Cerebellar nuclear complex (tissue), 1 donor: ENCODE data around the gene RPL7L1.
"Not testable (repeated sequence)": the region's sequence is repeated elsewhere in the genome, so short reads cannot be mapped to it uniquely, and the experiment has no call there.

Source experiments
- DNase-seq, 2 experiments: peaks; one replicate each; lab custom pipeline; 2025; lab: John Stamatoyannopoulos, UW

The RPL7L1 gene

GRCh38 chr6:42891199-42891722 is 11.8 kb downstream of the RPL7L1 start:
- DNase-seq: no peak

- not testable (repeated sequence) for DNase-seq
Measured at GRCh38 chr6:42894041-42894828, 14.8 kb downstream of the RPL7L1 start.

DNA sequence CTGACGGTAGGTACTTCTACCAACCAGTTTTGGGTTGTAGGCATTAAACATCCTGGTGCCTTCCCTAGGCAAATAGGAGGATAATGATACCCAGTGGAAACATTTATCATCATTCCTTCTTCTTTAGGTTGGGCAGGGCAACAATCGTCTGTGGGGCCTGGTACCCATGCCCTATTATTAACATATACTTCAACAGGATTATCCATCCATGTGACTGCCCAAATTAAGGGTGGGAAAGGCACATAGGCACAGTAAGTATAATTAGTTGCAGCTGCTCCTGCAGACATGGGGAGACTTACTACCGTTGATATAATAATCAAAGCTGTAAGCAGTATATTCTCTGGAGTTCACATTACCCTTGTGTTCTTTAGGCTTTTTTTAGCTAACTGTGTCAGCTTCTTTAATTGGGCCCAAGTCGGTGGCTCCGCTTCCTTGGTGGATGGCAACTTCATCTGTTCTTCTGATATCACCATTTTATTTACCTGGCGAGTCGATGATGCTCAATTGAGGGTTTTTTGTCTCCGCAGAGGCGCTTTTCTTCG is 16.8 kb downstream of the RPL7L1 start:
- no peak for DNase-seq

DNA sequence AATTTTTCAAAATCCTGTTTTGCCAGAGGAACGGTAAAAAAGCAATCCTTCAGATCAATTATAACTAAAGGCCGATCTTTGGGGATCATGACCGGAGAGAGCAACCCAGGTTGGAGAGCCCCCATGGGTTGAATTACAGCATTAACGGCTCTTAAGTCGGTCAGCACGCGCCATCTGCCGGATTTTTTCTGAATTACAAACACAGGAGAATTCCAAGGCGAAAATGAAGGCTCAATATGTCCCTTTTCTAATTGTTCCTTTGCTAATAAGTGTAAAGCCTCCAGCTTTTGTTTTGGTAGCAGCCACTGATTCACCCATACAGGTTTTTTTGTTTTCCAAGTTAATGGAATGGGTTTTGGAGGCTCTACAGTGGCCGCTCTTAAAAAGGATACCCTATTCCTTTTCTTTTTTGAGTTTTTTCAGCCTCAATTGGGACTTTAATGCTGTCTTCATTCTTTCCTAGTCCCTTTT is 19.5 kb downstream of the RPL7L1 start:
- DNase-seq: peak in 1 of 2 experiments; percentile 17

DNA sequence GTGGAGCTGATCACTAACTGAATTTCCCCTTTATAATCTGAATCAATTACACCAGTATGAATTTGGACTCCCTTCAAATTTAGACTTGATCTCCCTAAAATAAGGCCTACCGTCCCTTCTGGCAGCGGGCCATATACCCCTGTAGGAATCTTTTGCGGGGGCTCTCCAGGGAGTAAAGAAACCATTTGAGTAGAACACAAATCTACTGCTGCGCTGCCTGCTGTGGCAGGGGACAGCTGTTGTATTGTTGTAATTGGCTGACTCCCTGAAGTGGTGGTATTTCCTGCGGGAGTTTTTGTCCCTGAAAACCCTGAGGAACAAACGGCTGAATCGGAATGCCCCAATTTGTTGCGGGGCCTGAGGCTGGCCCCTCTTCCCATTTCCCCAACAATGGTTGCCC is 20.5 kb downstream of the RPL7L1 start:
- DNase-seq: no peak

DNA sequence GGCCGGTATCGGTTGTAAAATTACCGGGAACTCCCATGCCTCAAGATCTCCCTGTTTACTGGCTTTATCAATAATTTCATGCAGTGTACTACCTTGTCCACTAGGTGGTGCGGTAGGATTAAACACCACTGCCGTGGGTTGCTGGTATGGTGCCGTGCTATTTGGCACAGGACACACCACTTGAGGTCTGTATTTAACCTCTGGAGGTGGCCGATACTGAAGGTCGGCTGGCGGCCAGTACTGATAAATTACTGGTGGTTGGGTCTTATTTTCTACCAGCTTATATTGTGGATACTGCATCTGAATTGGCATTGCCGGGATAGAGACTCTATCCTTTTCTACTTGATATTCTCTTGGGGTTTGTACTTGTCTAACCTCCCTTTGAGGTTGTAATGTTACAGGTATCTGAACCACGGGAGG is 22.1 kb downstream of the RPL7L1 start:
- peak in 1 of 2 experiments; percentile 47 for DNase-seq

- not testable (repeated sequence) for DNase-seq
Measured at GRCh38 chr6:42902429-42903263, 23.2 kb downstream of the RPL7L1 start.

DNA sequence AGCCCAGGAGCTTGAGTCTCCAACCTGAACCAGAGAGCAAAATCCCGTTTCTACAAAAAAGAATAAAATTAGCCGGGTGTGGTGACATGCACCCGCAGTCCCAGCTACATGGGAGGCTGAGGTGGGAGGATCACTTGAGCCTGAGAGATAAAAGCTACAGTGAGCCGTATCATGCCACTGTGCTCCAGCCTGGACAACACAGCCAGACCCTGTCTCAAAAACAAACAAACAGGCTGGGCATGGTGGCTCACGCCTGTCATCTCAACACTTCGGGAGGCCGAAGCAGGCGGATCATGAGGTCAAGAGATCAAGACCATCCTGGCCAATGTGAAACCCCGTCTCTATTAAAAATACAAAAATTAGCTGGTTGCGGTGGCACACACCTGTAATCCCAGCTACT is 25.1 kb downstream of the RPL7L1 start:
- DNase-seq: no peak

DNA sequence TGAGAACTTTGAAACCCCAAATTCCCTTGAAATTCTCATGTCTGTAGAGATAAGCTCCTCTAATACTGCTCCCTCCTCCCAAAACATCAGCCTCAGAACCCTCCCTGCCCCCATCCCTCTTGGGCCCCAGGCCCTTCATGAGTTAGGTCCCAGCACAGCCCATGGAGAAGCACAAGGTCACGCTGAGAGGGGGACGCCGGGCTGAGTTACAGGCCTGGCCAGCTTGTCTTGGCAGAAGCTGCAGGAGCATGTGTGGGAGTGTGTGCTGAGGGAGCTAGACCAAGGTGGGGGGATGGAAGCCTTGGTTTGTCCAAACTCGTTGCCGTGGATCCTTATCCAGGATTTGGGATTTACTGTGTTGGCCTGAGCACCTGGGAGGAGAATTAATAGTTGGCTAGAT is 27.9 kb downstream of the RPL7L1 start:
- no peak for DNase-seq

- DNase-seq: no peak
Measured at GRCh38 chr6:42909835-42910234, 30.4 kb downstream of the RPL7L1 start.

DNA sequence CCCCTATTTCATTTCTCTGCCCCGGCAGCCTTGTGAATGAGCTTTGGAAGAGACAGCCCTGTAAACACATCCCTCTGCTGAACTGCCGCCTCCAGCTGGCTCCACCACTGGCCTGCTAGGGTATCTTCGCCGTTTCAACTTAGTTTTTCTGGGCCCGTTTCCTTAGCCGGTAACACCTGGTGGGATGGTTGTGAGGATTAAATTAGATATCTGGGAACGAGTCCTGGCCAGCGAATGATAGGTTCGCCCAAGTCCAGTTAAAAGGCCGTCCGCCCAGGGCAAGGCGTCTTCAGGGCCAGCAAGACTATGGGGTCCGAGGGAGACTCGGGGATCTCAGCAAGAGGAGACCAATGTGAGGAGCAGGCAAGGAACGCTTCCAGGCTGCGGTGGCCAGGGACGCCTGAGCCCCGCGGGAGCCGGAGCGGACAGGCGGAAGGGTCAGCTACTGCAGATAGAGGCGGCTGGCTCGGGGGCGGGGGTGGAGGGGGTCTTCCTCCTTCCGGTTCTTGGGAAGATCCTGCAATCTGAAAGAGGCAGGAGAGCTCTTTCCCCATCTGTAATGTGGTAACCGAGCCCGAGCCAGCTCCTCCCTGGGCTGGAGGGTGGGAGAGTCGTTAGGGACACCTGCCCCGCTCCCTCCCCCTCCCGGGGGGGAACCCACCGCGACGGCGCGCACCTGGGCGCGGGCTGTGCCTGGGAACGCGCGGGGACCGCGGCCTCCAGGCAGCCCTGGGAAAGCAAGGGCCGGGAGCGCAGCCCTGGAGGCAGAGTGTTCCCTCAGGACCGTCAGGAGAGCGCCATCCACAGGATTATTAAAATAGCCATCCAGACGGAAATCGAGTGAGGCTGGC is 32.0 kb downstream of the RPL7L1 start:
- no peak for DNase-seq

- DNase-seq: no peak
Measured at GRCh38 chr6:42914546-42914945, 35.1 kb downstream of the RPL7L1 start.

DNA sequence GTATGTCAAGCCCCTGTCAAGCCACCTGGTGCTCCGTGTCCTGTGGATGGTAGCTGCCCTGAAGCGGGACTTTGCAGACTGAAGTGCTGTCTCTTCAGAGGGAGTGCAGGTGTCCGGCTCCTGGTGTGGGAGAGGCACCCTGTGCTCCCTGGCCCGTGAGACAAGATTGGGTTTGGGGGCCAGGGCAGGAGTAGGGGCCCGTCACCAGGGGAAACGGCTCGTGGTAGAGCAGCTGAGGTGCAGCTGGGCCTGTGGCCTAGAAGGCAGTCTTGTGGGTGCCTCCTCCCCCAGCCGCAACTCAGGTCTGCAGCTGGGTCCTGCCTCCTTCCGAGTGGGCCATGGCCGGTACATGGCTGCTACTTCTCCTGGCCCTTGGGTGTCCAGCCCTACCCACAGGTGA is 36.3 kb downstream of the RPL7L1 start, which contains the start of gene PTCRA:
TSS of gene PTCRA (plus strand) at position 322 of the 400 bp plus-strand sequence. CDS start at position 339, 17 bp downstream.
- DNase-seq: no peak

DNA sequence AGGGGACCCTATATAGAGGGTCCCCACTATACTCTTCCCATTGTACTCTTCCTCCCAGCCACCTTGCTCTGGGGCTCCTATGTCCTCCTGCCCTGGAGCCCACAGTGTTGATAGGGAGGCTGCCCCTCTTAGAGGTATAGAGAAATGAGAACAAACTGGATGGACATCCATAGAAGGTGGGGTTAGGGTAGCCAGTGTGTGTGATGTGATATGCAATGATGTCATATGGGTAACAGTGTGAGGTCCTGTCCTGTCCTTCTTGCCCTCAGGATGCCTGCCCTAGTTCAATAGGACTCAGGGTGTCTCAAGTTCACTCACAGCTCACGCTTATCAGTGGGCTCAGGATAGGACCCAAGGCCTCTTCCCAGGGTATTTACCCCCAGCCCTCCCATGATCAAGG is 36.9 kb downstream of the RPL7L1 start:
- no peak for DNase-seq

DNA sequence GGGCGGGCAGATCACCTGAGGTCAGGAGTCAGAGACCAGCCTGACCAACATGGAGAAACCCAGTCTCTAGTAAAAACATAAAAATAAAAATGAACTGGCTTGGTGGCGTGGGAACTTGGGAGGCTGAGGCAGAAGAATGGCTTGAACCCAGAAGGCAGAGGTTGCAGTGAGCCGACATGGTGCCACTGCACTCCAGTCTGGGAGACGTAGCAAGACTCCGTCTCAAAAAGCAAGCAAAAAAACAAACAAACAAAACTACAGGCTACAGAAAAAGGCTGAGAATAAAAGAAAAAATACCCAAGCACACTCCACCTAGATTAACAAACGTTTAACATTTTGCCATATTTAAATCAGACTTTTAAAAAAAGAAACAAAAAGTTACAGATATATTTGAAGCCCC is 42.4 kb downstream of the RPL7L1 start:
- DNase-seq: no peak

- no peak for DNase-seq
Measured at GRCh38 chr6:42923666-42924065, 44.2 kb downstream of the RPL7L1 start.

DNA sequence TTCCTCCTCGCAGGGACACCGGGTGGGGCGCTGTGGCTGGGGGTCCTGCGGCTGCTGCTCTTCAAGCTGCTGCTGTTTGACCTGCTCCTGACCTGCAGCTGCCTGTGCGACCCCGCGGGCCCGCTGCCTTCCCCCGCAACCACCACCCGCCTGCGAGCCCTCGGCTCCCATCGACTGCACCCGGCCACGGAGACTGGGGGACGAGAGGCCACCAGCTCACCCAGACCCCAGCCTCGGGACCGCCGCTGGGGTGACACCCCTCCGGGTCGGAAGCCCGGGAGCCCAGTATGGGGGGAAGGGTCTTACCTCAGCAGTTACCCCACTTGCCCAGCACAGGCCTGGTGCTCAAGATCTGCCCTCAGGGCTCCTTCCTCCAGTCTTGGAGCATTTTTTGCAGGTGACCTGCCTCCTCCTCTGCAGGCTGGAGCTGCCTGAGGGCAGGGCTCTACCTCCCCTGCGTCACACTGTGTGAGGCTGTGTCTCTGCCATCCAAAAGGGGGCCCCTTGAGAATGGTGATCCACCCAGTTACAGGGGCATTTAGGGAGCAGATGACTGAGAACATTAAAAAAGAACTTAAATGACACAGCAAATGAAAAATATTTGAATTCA is 45.9 kb downstream of the RPL7L1 start:
- DNase-seq: no peak

DNA sequence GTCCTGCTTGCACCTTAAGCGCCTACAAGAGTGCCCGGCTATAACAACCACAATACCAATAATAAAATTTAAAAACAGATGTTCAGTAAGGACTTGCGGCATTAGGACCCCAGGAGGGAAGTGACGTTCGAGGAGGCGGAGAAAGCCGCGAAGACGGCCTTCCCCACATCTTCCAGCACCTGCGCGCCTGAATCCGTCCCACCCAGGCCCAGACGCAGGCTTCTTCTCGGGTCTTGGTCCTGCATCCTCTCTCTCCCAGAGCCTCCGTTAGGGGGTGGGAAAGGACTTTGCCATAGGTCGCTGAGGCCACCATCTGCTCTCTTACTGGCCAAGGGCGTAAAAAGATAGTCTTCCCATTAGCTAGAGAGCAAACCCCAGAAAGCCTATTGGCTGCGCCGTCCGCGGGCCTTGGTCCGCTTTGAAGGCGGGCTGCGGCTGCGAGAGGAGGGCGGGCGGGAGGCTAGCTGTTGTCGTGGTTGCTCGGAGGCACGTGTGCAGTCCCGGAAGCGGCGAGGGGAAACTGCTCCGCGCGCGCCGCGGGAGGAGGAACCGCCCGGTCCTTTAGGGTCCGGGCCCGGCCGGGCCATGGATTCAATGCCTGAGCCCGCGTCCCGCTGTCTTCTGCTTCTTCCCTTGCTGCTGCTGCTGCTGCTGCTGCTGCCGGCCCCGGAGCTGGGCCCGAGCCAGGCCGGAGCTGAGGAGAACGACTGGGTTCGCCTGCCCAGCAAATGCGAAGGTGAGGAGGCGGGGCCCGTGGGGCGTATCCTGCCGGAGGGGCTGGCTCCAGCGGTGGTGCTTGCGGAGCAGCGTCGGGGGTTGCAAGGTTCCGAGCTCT is 49.8 kb downstream of the RPL7L1 start, which contains the start of gene CNPY3:
TSS of gene CNPY3 (plus strand) at position 495 of the 835 bp plus-strand sequence. CDS start at position 586, 91 bp downstream.
- peak; percentile 92 to 94 for DNase-seq

DNA sequence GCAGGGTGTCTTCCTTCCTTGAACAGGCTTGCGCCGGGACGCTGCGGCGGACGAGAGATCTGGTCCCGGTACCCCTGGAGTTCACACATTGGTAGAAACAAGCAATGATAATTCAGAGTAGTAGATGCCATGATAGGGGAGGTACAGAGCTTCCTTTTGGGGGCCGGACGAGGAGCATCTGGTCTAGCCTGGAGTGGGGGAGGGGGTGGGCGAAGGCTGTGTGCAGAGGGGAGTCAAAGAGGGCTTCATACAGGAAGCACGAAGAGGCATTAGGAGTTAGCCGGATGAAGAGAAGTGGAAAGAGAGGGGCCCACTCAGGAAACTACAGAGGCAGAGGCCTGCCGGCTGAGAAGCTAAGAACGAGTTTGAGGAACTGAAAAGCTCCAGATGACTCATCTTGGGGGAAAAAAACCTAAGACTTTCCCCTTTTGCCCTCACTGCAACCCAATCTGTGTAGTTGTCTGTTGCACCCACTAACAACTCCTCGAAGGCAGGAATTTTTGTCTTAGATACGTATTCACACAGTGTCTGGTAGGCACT is 50.5 kb downstream of the RPL7L1 start:
- no peak for DNase-seq

- no peak for DNase-seq
Measured at GRCh38 chr6:42932412-42932811, 53.0 kb downstream of the RPL7L1 start.
